Activated CD8-positive, alpha-beta memory T cell treated with anti-CD3 and anti-CD28 coated beads, Interleukin-2, amount 50 U/mL, for 24 hours (primary cell): Measurements from ENCODE around the gene SERBP1.
A peak's percentile ranks its signal among the peaks of the same experiment; 100 is the strongest.

Experiments
- DNase-seq: peaks from one replicate; pipeline ENCODE4 v3.0.0-alpha.2; 2020; ENCODE audit errors: extremely low read depth

Gene SERBP1

DNA sequence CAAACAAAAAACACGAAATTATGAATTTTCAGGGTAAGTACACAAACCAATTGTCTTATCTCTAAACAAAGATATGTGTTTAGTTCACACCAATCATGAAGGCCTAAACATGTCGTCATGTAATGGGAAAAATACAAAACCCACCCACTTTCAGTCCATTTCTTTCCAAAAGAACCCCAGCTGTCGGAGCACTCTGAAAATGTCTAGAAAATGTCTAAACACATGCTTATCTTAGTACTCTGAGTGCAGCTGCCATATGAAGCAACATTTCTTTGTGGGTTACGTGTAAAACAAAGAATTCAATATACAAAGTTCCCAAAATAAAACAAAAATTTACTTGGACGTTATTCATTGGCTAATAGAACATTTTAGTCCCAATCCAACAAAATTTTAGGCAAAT, 22.7 kb downstream of the SERBP1 start:
- DNase-seq = no peak

DNA sequence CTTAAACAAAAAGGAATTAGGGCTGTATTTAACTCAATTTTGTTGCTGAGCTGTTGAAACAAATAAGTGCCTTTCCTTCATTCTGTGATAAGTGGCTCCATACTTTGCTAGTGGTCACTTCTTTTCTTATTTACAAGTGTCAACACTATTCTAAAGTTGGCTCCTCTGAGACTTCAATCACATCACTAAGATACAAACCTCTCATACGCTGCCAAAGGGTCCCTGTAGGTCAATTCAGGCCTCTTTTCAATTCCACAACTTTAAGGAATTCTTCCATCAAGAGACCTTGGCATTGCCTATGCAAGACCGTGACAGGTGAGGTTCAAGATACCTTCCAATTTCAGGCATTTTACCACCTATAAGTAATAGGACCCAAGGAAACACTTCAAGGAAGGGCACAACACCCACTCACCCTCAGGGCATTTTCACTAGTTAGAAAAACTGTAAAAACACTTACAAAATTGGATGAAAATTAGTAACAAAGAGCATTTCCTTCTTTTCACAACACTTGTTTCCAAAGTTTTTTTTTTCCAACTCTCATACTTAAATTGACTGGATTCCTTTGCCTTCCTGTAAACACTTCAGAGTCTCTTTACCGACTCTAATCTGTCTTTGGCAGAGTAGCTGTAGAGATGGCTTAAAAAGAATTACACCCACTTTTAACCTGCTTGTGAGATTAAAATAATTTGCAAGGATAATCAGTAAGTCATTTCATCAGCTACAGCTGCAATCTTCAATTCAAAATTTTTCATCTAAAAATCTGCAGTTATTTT, 24.5 kb downstream of the SERBP1 start:
- no peak for DNase-seq

DNA sequence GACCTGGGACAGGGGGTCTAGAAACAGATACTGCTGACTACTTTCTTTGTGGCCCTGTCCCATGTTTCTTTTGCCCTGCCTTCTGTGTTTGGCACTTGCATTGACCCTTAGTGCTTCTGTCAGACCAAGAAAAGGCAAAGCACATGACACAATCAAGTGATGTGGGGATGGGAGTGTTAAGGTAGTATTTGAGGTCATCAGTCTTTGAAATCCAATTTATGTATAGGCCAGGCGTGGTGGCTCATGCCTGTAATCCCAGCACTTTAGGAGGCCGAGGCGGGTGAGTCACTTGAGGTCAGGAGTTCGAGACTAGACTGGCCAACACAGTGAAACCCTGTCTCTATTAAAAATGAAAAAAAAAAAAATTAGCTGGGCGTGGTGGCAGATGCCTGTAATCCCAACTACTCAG, 26.0 kb downstream of the SERBP1 start:
- no peak for DNase-seq

DNA sequence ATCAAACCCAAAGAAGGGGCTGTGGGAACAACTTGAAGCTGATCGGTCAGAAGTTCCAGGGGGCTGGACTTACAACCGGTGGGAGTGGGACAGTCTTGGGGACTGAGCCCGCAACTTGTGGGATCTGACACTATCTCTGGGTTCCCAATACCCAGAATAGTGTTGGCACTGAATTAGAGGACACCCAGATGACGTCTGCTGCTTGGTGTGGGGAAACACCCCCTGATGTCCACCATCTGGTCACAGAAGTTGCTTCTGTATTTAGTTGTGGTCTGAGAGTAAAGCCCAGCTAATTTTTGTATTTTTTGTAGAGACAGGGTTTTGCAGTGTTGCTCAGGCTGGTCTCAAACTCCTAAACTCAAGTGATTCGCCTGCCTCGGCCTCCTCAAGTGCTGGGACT, 28.8 kb downstream of the SERBP1 start:
- DNase-seq = no peak

DNA sequence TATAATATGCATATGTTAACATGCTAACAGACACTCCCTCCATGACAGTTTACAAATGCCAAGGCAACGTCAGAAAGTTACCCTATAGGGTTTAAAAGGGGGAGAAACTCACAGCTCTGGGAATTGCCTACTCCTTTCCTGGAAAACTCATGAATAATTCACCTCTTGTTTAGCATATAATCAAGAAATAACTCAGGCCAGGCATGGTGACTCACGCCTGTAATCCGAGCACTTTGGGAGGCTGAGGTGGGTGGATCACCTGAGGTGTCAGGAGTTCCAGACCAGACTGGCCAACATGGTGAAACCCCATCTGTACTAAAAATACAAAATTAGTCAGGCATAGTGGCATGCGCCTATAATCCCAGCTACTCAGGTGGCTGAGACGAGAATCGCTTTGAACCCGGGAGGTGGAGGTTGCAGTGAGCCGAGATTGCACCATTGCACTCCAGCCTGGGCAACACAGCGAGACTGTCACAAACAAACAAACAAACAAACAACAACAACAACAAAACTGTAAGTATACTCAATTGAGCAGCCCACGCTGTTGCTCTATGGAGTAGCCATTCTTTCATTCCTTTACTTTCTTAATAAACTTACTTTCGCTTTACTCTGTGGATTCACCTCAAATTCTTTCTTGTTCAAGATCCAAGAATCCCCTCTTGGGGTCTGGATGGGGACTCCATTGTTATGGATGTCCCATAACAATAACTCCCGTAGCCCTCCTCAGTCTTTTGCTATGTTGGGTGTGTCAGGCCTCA, 30.0 kb downstream of the SERBP1 start:
- peak; percentile 23 for DNase-seq

DNA sequence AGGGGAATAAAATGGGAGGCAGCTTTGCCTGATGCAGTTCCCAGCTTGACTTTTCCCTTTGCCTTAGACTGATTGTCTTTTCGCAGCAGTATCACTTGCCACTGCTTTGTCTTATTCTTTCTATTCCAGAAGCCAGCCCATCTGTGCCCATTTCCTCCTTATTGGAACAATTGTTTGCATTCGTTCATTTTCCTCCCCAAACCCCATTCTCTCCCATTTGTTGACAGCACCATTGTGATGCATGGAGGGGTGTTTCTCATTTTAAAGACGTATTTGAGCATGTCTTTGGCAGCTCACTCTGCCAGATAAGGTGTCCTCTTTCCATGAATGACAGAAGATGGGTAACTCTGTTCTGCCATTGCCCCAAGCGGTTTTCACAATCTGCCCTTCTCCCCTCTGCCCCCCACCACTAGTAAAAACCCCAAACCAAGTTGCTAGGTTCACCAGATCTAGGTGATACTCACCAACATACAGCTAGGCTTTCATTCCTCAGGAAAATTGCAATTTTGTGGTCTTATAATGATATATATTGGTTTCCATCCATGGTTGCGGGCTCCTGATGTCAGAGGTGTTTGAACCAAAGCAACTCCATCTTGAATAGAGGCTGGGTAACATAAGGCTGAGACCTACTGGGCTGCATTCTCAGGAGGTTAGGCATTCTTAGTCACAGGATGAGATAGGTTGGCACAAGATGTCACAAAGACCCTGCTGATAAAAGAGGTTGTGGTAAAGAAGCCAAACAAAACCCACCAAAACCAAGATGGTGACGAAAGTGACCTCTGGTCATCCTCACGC, 30.8 kb downstream of the SERBP1 start:
- no peak for DNase-seq

DNA sequence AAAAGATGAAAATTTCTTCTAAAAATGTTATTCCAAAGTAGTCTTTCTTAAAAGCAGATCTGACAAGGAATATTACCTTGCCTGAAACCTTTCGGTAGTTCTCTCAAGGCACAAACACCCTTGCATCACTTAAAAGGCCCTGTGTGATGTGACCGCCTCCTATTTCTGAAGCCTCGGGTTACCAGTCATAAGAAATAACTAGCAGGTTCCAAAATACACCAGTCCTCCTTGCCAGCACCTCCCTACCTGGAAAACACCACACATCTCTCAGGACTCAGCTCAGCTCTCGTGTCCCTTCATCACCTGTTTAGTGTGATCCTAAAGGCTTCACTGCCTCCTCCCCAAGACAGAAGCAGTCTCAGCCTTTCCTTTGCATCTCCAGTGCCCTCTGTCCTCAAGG, 35.7 kb downstream of the SERBP1 start:
- no peak for DNase-seq

DNA sequence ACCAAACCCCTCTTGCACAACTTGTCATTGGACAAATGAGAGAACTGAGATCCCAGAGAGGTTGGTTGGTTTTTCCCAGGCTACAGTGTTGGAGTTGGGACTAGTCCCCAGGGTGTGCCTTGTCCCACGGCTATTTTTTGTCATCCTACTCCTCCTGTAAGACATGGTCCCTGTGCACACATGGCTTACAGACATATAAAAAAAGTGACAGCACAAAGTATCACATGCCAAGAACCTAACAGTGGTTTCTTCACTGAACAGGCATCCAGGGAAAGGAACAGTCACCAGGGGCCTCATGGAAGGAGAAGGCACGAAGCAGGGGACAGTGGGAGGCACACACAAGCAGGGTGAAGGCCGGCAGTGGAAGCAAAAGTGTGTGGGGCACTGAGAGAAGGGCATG, 36.5 kb downstream of the SERBP1 start:
- DNase-seq = no peak

DNA sequence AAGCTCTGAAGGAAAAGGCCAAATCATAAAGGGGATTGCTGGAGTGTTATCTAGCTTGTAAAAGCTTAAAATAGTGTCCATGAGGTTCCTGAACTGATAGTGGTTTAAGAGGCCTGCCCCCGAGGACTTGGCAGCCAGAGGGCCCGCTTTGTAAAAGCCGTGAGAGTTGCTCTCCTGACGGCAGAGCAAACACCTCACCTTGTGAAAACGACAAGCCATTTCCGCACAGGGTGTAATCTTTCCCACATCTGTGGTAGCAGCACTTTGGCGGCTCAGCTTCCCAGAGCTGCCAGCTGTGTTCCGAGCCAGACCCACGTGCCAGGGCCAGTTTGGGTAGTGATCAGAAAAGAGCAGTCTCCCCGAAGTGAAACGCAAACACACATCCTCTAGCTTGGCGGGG, 37.0 kb downstream of the SERBP1 start:
- no peak for DNase-seq

DNA sequence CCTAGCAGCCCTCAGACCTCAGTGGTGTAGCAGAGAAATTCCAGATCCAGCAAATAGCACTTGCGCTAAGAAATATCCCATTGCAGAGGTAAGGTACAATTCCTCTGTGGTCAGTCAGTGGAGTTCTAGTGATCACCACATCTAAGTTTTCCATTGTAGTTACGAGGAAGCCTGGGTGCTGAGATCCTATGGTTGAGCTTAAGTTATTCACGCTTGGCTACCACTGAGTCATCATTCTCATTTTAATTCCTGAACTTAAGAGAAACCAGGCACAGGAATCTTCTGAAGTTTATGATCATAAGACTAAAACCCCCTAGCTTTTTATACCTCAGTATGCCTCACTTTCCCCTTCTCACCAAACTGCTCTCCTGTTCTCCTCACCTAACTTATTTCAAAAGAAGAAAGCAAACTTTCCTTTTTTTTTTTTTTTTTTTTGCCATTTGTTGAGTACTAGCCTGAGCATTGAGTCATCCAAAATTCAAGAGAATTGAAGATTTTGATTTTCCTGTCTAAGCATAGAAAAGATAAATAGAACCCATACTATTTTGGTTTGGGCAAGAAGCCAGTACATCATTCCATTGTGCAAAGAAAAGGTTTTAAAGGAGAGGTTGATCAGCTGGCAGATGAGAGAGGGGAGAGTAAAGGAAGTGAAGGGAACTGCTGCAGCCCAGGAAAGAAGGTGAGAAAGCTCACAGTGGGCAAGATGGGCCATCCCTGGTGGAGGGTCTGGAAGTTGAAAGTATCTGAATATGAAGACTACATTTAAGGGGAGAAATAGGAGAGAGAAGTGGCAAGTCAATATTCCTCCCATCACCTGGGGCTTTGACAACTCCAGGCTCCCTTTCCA, 39.9 kb downstream of the SERBP1 start:
- no peak for DNase-seq

DNA sequence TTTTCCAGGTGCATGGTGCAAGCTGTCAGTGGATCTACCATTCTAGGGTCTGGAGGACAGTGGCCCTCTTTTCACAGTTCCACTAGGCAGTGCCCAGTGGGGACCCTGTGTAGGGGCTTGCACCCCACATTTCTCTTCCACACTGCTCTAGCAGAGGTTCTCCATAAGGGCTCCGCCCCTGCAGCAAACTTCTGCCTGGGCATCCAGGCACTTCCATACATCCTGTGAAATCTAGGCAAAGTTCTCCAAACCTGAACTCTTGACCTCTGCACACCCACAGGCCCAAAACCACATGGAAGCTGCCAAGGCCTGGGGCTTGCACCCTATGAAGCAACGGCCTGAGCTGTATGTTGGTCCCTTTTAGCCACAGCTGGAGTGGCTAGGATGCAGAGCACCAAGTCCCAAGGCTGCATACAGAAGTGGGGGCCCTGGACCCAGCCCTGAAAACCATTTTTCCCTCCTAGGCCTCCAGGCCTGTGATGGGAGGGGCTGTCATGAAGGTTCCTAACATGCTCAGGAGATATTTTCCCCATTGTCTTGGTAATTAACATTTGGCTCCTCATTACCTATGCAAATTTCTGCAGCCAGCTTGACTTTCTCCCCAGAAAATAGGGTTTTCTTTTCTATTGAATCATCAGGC, 46.1 kb downstream of the SERBP1 start:
- DNase-seq = no peak

DNA sequence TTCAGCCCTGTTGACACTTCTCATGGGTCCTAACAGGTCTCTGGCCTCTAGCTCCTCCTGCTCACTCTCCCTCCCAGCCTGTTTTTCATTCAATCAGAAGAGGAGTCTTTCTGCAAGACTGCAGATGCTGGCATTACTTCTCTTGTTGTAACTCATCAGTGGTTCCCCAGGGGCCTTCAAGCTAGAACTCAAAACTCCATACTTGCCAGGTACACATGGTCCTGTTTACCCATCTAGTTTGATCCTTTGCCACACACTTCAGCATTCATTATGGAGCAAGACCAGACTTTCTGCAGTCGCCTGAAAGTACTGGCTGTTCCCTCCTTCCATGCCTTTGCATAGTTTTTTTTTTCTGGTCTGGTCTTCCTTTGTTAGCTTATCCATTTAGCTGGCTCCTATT, 47.9 kb downstream of the SERBP1 start:
- no peak for DNase-seq

DNA sequence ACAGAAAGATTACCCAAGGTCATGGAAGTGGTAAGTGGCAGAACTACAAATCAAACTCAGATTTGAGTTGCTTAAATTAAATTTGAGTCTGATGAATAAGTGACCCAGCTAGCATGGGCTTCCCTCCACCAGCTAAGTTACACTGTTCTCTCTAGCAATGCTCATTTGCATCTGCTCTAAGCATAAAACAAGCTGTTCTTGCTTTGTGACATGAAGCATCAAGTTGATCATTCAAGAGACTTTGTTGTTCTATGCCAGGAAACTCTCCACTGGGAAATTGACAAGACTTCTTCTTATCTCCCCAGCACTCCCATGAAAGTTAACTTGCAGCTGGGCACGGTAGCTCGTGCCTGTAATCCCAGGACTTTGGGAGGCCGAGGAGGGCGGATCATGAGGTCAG, 49.0 kb downstream of the SERBP1 start:
- DNase-seq = no peak

DNA sequence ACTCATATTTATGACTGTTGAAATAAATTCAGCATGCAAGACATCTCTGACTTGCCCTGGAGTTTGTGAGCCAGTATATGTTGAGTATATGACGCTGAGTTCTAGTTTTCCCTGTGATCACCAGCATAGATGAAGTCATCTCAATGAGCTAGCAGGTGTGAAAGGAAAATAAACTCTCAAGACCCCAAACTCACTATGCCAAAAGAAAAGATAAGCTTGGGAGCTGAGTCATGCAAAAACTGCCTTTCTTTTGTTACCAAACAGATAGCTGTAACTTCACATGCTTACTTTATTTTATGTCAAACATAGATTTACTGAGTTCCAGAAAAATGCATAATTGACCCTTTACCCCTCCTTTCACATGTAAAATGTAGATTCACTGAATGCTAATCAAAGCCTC, 52.9 kb downstream of the SERBP1 start:
- no peak for DNase-seq

DNA sequence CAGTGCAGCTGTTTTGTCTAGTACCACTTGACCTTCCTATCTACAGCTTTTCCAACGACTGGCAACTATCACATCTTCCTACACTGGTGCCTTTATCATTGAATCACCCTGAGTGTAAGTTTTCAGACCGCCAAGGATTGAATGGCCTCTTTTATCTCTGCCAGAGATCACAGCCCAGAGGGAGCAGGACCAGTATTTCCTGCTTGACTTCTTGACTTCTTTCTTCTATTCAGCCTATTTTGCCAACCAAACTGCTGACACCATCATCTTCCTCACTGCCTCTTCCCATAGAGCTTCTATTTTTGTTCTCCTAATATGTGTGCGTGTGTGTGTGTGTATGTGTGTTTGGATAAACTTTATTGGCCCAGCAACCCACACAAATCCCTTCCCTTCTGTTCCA, 53.8 kb downstream of the SERBP1 start:
- no peak for DNase-seq

DNA sequence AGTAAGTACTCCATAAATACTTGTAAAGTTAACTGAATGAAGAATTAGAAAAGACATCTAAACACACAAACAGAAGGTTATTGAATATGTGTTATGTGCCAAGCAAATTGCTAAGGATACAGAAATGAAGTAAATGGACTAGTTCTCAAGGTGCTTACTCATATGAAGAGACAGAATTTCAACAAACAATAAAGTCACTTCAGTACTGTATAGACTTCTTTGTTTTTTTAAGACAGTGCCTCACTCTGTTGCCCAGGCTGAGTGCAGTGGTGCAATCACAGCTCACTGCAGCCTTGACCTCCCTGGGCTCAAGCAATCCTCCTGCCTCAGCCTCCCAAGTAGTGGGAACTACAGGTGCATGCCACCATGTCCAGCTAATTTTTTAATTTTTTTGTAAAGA, 57.3 kb downstream of the SERBP1 start:
- no peak for DNase-seq

DNA sequence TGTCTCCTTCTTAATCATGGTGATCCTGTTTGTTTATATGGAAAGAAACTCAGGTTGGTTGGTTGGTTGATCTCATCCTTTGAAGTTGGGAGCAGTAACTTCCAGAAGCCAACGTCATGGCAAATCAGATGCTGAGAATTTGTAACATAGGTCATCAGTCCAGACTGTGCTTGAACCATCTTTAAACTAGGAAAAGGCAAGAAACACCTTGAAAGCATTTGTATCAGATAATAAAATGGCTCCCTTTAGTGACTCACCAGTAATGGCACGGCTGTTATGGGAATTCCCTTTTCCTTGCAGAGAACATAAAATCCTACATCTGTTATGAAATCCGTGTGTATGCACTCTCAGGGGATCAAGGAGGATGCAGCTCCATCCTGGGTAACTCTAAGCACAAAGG, 58.1 kb downstream of the SERBP1 start:
- DNase-seq = no peak

DNA sequence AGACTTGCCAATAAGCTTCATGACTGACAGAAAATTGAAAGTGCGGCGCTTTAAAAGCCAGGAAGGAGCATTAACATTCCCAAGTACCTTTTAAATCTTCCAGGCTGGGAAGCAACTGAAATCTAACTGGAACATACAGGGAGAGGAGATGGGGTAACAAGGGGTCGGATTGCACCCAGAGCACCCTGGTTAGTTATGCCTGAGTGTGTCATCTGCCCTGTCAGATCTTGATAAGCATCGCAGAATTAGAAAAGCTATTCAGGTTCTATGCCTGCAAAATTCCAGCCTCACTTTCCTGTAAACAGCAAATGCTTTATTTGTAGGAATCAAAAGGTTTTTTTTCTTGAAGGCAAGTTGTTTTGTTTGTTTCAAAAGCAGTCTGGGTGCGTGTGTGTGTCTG, 58.5 kb downstream of the SERBP1 start:
- no peak for DNase-seq

DNA sequence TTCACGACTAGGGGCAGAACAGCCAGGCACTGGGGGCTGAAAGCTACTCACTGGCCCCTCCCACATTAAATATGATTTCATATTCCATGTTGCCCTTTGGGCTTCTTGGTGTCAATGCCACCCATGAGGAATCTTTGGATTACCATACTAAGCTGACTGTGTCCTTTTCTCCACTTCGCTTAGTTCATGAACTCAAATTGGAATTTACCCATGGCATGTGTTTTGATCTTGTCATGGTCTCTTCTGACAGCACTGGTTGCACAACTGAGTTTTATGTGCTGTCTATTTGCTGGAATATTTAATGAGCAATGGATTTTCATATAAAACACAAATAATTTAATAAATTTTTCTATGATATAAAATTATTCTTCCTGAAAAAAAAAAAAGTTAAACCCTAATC, 59.2 kb downstream of the SERBP1 start:
- DNase-seq = no peak

DNA sequence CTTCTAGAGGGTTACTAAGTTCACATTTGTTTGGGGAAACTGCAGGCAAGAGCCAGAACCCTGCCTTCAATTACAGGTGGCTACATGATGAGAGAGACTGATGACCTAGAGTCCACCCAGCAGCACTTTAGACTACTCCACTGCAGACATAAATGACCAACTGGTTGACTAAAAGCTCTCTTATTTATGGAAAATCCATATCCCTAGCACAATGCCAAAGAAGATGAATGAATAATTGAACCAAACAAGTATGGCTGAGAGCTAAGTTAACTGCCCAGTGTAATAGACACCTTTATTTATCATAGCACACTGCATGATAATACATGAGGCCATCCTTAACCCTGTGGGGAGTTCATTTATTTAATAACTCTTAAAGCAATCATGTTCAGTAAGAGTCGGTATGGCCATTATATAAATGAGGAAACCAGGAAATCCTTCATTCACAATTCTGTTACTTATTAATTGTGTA, 62.1 kb downstream of the SERBP1 start:
- no peak for DNase-seq

DNA sequence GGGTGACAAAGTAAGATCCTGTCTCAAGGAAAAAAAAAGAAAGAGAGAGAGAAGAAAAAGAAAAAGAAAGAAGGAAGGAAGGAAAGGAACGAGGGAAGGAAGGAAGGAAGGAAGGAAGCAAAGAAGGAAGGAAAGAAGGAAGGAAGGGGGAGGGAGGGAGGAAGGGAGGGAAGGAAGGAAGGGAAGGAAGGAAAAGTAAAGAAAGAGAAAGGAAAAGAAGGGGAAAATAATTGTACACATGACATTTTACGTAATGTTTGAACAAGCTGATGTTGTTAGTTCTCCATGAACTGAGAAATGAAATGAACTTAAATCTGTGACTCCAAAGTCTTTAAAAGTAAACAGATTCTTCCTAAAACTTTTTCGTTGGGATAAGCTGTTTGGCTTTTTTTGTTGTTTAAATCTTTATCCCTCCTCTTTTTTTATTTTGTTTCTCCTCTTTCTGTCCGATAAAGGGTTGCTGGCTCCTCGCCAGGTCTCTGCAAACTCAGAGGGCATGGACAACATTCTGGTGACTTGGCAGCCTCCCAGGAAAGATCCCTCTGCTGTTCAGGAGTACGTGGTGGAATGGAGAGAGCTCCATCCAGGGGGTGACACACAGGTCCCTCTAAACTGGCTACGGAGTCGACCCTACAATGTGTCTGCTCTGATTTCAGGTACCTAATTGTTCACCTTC, 62.7 kb downstream of the SERBP1 start:
- no peak for DNase-seq
